ENCODE results near the gene FAM200B. TPM values are rescaled to one million over a fixed set of nuclear protein-coding genes. Genes with fewer than 3 reads are reported as not detected.

FAM200B gene
- total and polyA plus RNA-seq, 2 donors (not counting 3 experiments of a cell fraction or from before 2014, with no cell fraction given), result 13.9 to 24.6 TPM

DNA sequence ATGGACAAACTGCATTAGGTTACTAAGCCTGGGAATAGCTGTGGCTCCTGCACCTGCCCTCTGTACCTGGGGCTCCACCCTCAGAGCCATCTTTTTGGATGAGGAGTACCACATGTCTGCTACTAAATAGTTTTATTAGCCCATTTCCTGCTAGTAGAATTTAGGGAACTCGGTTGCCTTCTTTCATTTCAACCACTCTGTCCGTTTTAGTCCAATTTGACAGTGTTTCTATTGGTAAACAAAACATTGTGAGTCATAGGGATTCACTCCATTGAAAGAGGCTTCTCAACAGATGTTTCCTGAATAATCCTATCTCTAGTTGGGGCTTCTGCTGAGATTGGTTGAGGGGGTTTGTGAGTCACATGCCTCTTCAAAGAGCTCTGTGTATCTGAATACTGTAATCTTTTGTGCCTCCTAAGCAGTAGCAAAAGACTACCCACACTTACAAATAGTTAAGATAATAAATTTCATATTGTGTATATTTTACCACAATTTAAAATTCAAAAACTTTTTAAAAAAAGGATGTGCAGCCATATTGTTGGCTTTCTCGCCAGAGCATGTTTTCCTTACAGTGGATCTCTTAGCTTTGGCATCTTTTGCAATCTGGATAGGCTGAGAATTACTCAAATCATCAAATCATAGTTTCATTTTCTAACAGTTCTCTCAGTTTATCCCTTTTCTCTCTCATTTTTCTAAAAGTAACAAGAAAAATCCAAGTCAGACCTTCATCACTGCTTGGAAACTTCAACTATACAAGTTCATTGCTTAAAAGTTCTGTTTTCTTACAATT lies 9.9 kb downstream of the FAM200B start:
- Histone ChIP-seq H3K4me1 (ENCODE audit: control insufficient read depth, extremely low read depth, insufficient read depth, low read length) (peaks cover 35% of the 10 kb centered on the region), H3K4me2 (ENCODE audit: insufficient read depth, low read length) (peak overlapping the region; percentile 53), H3K27me3 (ENCODE audit: control insufficient read depth in 2 of 2, insufficient read depth in 2 of 2, low read length in 2 of 2) (no peaks in the 10 kb centered on the region), H3K27ac (ENCODE audit: insufficient read depth, low read depth, low read length) (peak overlapping the region; percentile 82), H3K4me3 (replicated peaks in 1 of 3; ENCODE audit: insufficient read depth in 1 of 3, low read depth in 1 of 3, low read length in 3 of 3) (no peak overlapping the region), H3K9ac (replicated peaks; ENCODE audit: extremely low read depth, insufficient read depth, low read length) (peak overlapping the region; percentile 33), H3K9me3 (replicated peaks; ENCODE audit: control insufficient read depth, insufficient read depth, low read length) (no peaks in the 10 kb centered on the region), H4K20me1 (replicated peaks; ENCODE audit: control insufficient read depth, extremely low read depth, insufficient read depth, low read length) (no peaks in the 10 kb centered on the region), H3K79me2 (ENCODE audit: control insufficient read depth, insufficient read depth, low read length) (no peaks in the 10 kb centered on the region), H2AFZ (ENCODE audit: low read depth, low read length) (no peak overlapping the region), H3K36me3 (ENCODE audit: control insufficient read depth in 2 of 2, extremely low read depth in 1 of 2, insufficient read depth in 2 of 2, low read length in 2 of 2) (peaks cover 0 to 3% of the 10 kb centered on the region in 2 experiments), H3K9me1 (replicated peaks; ENCODE audit: control insufficient read depth, extremely low read depth, insufficient read depth, low read length) (no peaks in the 10 kb centered on the region)
- dilution Hi-C loops (cut with MboI; ENCODE audit: extremely low pct_ligation_motif_present, low sequenced_read_pairs) (no loop called here), intact Hi-C loops (cut with micrococcal nuclease) (no loop called here)
- DNase-seq (ENCODE audit: low read depth, low spot score), result peak; percentile 19
- POLR2A ChIA-PET, result no interaction called here
- TF ChIP-seq EZH2 (IDR thresholded peaks at IDR 0.05; ENCODE audit: borderline replicate concordance, low read depth, low read length, severe bottlenecking) (no peak), MYC (IDR thresholded peaks at IDR 0.05; ENCODE audit: low read depth, low read length) (no peak), POLR2A (IDR thresholded peaks at IDR 0.05; ENCODE audit: low read depth, low read length) (no peak), POLR2AphosphoS5 (IDR thresholded peaks at IDR 0.05; ENCODE audit: insufficient read depth, low read depth, low read length) (no peak), JUN (IDR thresholded peaks at IDR 0.05; ENCODE audit: borderline replicate concordance, insufficient read depth, insufficient read length, low read depth) (peak; percentile 31), FOS (IDR thresholded peaks at IDR 0.05; ENCODE audit: borderline replicate concordance, insufficient read depth, low read length) (peak; percentile 57)
- BruUV-seq (replicated peaks), result no TSS peak
- no peak for FAIRE-seq
- CTCF ChIA-PET, result interaction anchor here (1.7 kb wide), 1 partner anchor 40 kb away, joined by 3 read pairs; no protein-coding TSS in a partner anchor

DNA sequence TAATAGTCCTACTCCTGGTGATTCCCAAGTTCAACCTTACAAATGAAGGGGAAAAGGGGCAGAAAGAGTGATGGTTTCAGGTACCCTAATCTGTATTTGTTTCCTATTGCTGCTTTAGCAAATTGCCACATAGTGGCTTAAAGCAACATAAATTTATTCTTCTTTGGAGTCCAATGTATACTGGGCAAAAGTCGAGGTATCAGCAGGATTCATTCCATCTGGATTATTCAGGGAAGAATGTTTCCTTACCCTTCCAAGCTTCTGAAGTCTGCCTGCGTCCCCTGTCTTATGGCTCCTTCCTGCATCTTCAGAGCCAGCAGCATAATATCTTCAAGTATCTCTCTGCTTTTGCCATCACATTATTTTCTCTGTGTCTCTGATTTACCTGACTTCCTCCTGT lies 11.0 kb downstream of the FAM200B start:
- Histone ChIP-seq H2AFZ (ENCODE audit: low read depth, low read length) (no peak overlapping the region), H3K4me3 (replicated peaks in 1 of 3; ENCODE audit: insufficient read depth in 1 of 3, low read depth in 1 of 3, low read length in 3 of 3) (no peak overlapping the region), H3K9me1 (replicated peaks; ENCODE audit: control insufficient read depth, extremely low read depth, insufficient read depth, low read length) (no peaks in the 10 kb centered on the region), H3K4me1 (ENCODE audit: control insufficient read depth, extremely low read depth, insufficient read depth, low read length) (peaks cover 35% of the 10 kb centered on the region), H3K79me2 (ENCODE audit: control insufficient read depth, insufficient read depth, low read length) (no peaks in the 10 kb centered on the region), H3K4me2 (ENCODE audit: insufficient read depth, low read length) (no peak overlapping the region), H4K20me1 (replicated peaks; ENCODE audit: control insufficient read depth, extremely low read depth, insufficient read depth, low read length) (no peaks in the 10 kb centered on the region), H3K27me3 (ENCODE audit: control insufficient read depth in 2 of 2, insufficient read depth in 2 of 2, low read length in 2 of 2) (no peaks in the 10 kb centered on the region), H3K27ac (ENCODE audit: insufficient read depth, low read depth, low read length) (no peak overlapping the region), H3K9ac (replicated peaks; ENCODE audit: extremely low read depth, insufficient read depth, low read length) (no peak overlapping the region), H3K9me3 (replicated peaks; ENCODE audit: control insufficient read depth, insufficient read depth, low read length) (no peaks in the 10 kb centered on the region), H3K36me3 (ENCODE audit: control insufficient read depth in 2 of 2, extremely low read depth in 1 of 2, insufficient read depth in 2 of 2, low read length in 2 of 2) (peaks cover 0 to 3% of the 10 kb centered on the region in 2 experiments)
- dilution Hi-C loops (cut with MboI; ENCODE audit: extremely low pct_ligation_motif_present, low sequenced_read_pairs) (no loop called here), intact Hi-C loops (cut with micrococcal nuclease) (no loop called here)
- CTCF ChIA-PET, result no interaction called here
- no TSS peak for BruUV-seq (replicated peaks)
- FAIRE-seq, result no peak
- POLR2A ChIA-PET, result no interaction called here
- DNase-seq (ENCODE audit: low read depth, low spot score), result no peak
- TF ChIP-seq, protein P1, sequence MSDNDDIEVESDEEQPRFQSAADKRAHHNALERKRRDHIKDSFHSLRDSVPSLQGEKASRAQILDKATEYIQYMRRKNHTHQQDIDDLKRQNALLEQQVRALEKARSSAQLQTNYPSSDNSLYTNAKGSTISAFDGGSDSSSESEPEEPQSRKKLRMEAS (IDR thresholded peaks at IDR 0.05; ENCODE audit: insufficient read depth, insufficient read length), result no peak
- TF ChIP-seq, protein P2, sequence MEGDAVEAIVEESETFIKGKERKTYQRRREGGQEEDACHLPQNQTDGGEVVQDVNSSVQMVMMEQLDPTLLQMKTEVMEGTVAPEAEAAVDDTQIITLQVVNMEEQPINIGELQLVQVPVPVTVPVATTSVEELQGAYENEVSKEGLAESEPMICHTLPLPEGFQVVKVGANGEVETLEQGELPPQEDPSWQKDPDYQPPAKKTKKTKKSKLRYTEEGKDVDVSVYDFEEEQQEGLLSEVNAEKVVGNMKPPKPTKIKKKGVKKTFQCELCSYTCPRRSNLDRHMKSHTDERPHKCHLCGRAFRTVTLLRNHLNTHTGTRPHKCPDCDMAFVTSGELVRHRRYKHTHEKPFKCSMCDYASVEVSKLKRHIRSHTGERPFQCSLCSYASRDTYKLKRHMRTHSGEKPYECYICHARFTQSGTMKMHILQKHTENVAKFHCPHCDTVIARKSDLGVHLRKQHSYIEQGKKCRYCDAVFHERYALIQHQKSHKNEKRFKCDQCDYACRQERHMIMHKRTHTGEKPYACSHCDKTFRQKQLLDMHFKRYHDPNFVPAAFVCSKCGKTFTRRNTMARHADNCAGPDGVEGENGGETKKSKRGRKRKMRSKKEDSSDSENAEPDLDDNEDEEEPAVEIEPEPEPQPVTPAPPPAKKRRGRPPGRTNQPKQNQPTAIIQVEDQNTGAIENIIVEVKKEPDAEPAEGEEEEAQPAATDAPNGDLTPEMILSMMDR (IDR thresholded peaks at IDR 0.05; ENCODE audit: extremely low read depth in 1 of 2, insufficient read depth in 1 of 2, low read depth in 1 of 2, low read length in 2 of 2), result no peak
- TF ChIP-seq EZH2 (IDR thresholded peaks at IDR 0.05; ENCODE audit: borderline replicate concordance, low read depth, low read length, severe bottlenecking) (no peak), MYC (IDR thresholded peaks at IDR 0.05; ENCODE audit: low read depth, low read length) (no peak), FOS (IDR thresholded peaks at IDR 0.05; ENCODE audit: borderline replicate concordance, insufficient read depth, low read length) (no peak), POLR2AphosphoS5 (IDR thresholded peaks at IDR 0.05; ENCODE audit: insufficient read depth, low read depth, low read length) (no peak), JUN (IDR thresholded peaks at IDR 0.05; ENCODE audit: borderline replicate concordance, insufficient read depth, insufficient read length, low read depth) (no peak), POLR2A (IDR thresholded peaks at IDR 0.05; ENCODE audit: low read depth, low read length) (no peak), GATA2 (IDR thresholded peaks at IDR 0.05; ENCODE audit: insufficient read depth, insufficient read length, low read depth, low read length) (no peak)
